CD4-positive, alpha-beta T cell (primary cell): ENCODE data around the gene ASIC3. TPM values are rescaled to one million over a fixed set of nuclear protein-coding genes. Genes with fewer than 3 reads are reported as not detected.

ENCODE experiments used
- ATAC-seq: fragments of 200-7000 bp; cut with Tn5 transposase; one replicate; pipeline ENCODE4 v1.10.0; 2022; ENCODE audit warnings: mild to moderate bottlenecking; ENCODE audit not compliant: poor library complexity
- CTCF ChIA-PET: fragments of 350-600 bp; sonication (Branson Sonifier 250); formaldehyde crosslinking; loops from one replicate; lab custom pipeline; 2021; ENCODE audit warnings: antibody characterized with exemption, inconsistent platforms; lab: Charles Lee
- POLR2A ChIA-PET: fragments of 350-600 bp; sonication (Branson Sonifier 250); formaldehyde crosslinking; loops from one replicate; lab custom pipeline; 2021; ENCODE audit warnings: antibody characterized with exemption, inconsistent platforms; lab: Charles Lee
- DNase-seq, 14 experiments: peaks; one replicate each; pipeline ENCODE4 v3.0.0-alpha.2; 2013 to 2020; ENCODE audit warnings: mixed read lengths in 2 of 14
- H3K27ac ChIP-seq, 2 donors: one replicate each; pipeline versions ENCODE4 v1.5.1 to v1.7.0; 2013; ENCODE audit warnings: low read length in 2 of 2, low read depth in 1 of 2, mild to moderate bottlenecking in 1 of 2
- H3K27me3 ChIP-seq, 2 experiments: 1 replicate in 1 of 2; 2 replicates in 1 of 2; pipeline versions ENCODE4 v1.6.1 to v1.7.0; 2013; ENCODE audit warnings: low read length in 2 of 2, control low read depth in 1 of 2, mild to moderate bottlenecking in 1 of 2, moderate library complexity in 1 of 2; ENCODE audit not compliant: insufficient read depth in 2 of 2, control insufficient read depth in 1 of 2
- H3K36me3 ChIP-seq: one replicate; pipeline ENCODE4 v1.6.1; 2013; ENCODE audit warnings: low read length, control low read depth; ENCODE audit not compliant: insufficient read depth
- H3K4me1 ChIP-seq: one replicate; pipeline ENCODE4 v1.6.1; 2013; ENCODE audit warnings: low read length, control low read depth; ENCODE audit not compliant: insufficient read depth
- H3K4me3 ChIP-seq: one replicate; pipeline ENCODE4 v1.5.1; 2013; ENCODE audit warnings: mild to moderate bottlenecking, low read length, moderate library complexity
- H3K9me3 ChIP-seq, 2 experiments: 1 replicate in 1 of 2; 2 replicates in 1 of 2; pipeline versions ENCODE4 v1.6.1 to v1.7.0; 2013; ENCODE audit warnings: low read length in 2 of 2, mild to moderate bottlenecking in 2 of 2, control low read depth in 1 of 2, moderate library complexity in 1 of 2; ENCODE audit not compliant: control insufficient read depth in 1 of 2, insufficient read depth in 1 of 2
- H3K27ac Mint-ChIP-seq: one replicate; pipeline ENCODE4 v1.8.0; 2020; ENCODE audit warnings: mixed read lengths
- H3K27me3 Mint-ChIP-seq: one replicate; pipeline ENCODE4 v1.8.0; 2021; ENCODE audit warnings: mixed read lengths
- H3K36me3 Mint-ChIP-seq: one replicate; pipeline ENCODE4 v1.8.0; 2021; ENCODE audit warnings: low read depth, mixed read lengths
- H3K4me1 Mint-ChIP-seq: one replicate; pipeline ENCODE4 v1.8.0; 2021; ENCODE audit warnings: low read depth, mixed read lengths
- H3K4me3 Mint-ChIP-seq: one replicate; pipeline ENCODE4 v1.8.0; 2020; ENCODE audit warnings: mild to moderate bottlenecking, mixed read lengths
- H3K9me3 Mint-ChIP-seq: one replicate; pipeline ENCODE4 v1.8.0; 2020; ENCODE audit warnings: mixed read lengths
- CTCF ChIP-seq: fragments of 200-600 bp; IDR thresholded peaks from one replicate; pipeline ENCODE4 v1.8.0; 2022; ENCODE audit warnings: antibody characterized with exemption, mild to moderate bottlenecking
- intact Hi-C, 2 experiments: fragments of 100-400 bp; cut with DNase I in 1 of 2; cut with micrococcal nuclease in 1 of 2; formaldehyde crosslinking; loops; one replicate each; pipeline versions ENCODE4 v1.15.1 to v1.9.0; 2023 to 2025; cut with DNase I, micrococcal nuclease
- total RNA-seq, 174 experiments: library from RNA in 2 of 174; stranded (reverse) in 2 of 174; gene quantifications; one replicate each; pipeline ENCODE4 v1.2.3 and lab custom pipeline; 2021 to 2026

The ASIC3 gene
- total RNA-seq, 2 experiments from 2014 or later = 13.8 to 15.2 TPM

GRCh38 chr7:151083824-151084160 is 35.5 kb downstream of the ASIC3 start:
- DNase-seq (no peak), ATAC-seq (peak; percentile 1)
- Histone ChIP-seq H3K9me3 (peaks cover 0 to 3% of the 10 kb centered on the region in 2 experiments), H3K4me3 (peak overlapping the region; percentile 79), H3K27ac (peak overlapping the region in 1 of 2 donors; percentile 44), H3K36me3 (peaks cover 4% of the 10 kb centered on the region), H3K4me1 (peaks cover 75% of the 10 kb centered on the region), H3K27me3 (no peaks in the 10 kb centered on the region)
- intact Hi-C loops = loop anchor here (1.0 to 10.0 kb wide), 5 partner anchors 25 to 1371 kb away; partner anchors contain the start of genes ABCB8 (in 1 of the 2), KCNH2 (in 1 of the 2) and ZNF862 (in 1 of the 2)
- Mint-ChIP-seq H3K9me3 (no peaks in the 10 kb centered on the region), H3K4me1 (peaks cover 50% of the 10 kb centered on the region), H3K36me3 (peaks cover 18% of the 10 kb centered on the region), H3K27ac (peak overlapping the region; percentile 85), H3K4me3 (peak overlapping the region; percentile 88), H3K27me3 (peaks cover 4% of the 10 kb centered on the region)
- TF ChIP-seq CTCF = no peak
- POLR2A ChIA-PET = interaction anchor here (0.6 to 1.6 kb wide), 3 partner anchors 25 to 1938 kb away, joined by 3 to 8 read pairs (median 3); partner anchors contain the start of genes ABCB8 and SLC4A2
- CTCF ChIA-PET = interaction anchor here (0.8 to 2.6 kb wide), 8 partner anchors 23 to 121 kb away, joined by 3 to 11 read pairs (median 4); partner anchors contain the start of gene ABCB8

- Histone ChIP-seq H3K4me3 (peak overlapping the region; percentile 59), H3K9me3 (peaks cover 0 to 3% of the 10 kb centered on the region in 2 experiments), H3K36me3 (no peaks in the 10 kb centered on the region), H3K4me1 (peaks cover 75% of the 10 kb centered on the region), H3K27ac (no peak overlapping the region), H3K27me3 (no peaks in the 10 kb centered on the region)
- CTCF ChIA-PET = interaction anchor here (1.5 to 2.6 kb wide), 2 partner anchors 25 to 67 kb away, joined by 4 to 11 read pairs; no protein-coding TSS in a partner anchor
- no peaks in the 10 kb centered on the region for H3K9me3 Mint-ChIP-seq
- H3K36me3 Mint-ChIP-seq = peaks cover 14% of the 10 kb centered on the region
- POLR2A ChIA-PET = interaction anchor here (1.0 to 1.8 kb wide), 4 partner anchors 26 to 122 kb away, joined by 3 to 8 read pairs (median 4); partner anchors contain the start of gene ABCB8
- H3K27me3 Mint-ChIP-seq = peaks cover 8% of the 10 kb centered on the region
- H3K27ac Mint-ChIP-seq = peak overlapping the region; percentile 85
- peak in 1 of 14 experiments; percentile 22 for DNase-seq
- intact Hi-C loops = loop anchor here in 1 of 2 experiments (10.0 kb wide), 2 partner anchors 111 to 1251 kb away; partner anchors contain the start of genes KCNH2 and ZNF862
- H3K4me1 Mint-ChIP-seq = peaks cover 48% of the 10 kb centered on the region
- no peak for TF ChIP-seq CTCF
- ATAC-seq = no peak
- peak overlapping the region; percentile 90 for H3K4me3 Mint-ChIP-seq
Measured at GRCh38 chr7:151085329-151085690, 37.0 kb downstream of the ASIC3 start.

- Mint-ChIP-seq H3K4me3 (peak within 1 kb of the TSS; percentile 90), H3K27me3 (peaks cover 8% of the 10 kb centered on the region), H3K27ac (peak within 1 kb of the TSS; percentile 85), H3K9me3 (no peaks in the 10 kb centered on the region), H3K4me1 (peaks cover 48% of the 10 kb centered on the region), H3K36me3 (peaks cover 14% of the 10 kb centered on the region)
- Histone ChIP-seq H3K27ac (no peak within 1 kb of the TSS), H3K9me3 (peaks cover 0 to 3% of the 10 kb centered on the region in 2 experiments), H3K4me1 (peaks cover 74% of the 10 kb centered on the region), H3K4me3 (peak within 1 kb of the TSS; percentile 70), H3K36me3 (no peaks in the 10 kb centered on the region), H3K27me3 (no peaks in the 10 kb centered on the region)
- ChIA-PET POLR2A (interaction anchor here (1.1 to 1.8 kb wide), 4 partner anchors 27 to 72 kb away, joined by 3 to 8 read pairs (median 5); partner anchors contain the start of gene ABCB8), CTCF (no interaction called here)
- intact Hi-C loops = loop anchor here in 1 of 2 experiments (10.0 kb wide), 2 partner anchors 111 to 1251 kb away; partner anchors contain the start of genes KCNH2 and ZNF862
- ATAC-seq = peak; percentile 7
- DNase-seq = peak in 13 of 14 experiments; percentile 32 to 81 (median 57)
- no peak for TF ChIP-seq CTCF
Measured at GRCh38 chr7:151085691-151086620, 37.6 kb downstream of the ASIC3 start, which contains the start of gene AGAP3. Gene AGAP3, plus strand, starts transcription at chr7:151086475. Its CDS starts 267 bp downstream, at chr7:151086742.
